Trophoblast cell (in vitro differentiated cells and primary cell): ENCODE results near the gene FCHSD2.

Source experiments
- DNase-seq, 2 donors: peaks; one replicate each; pipeline ENCODE4 v3.0.0-alpha.2; 2016
- H2AFZ ChIP-seq: 2 replicates; pipeline ENCODE4 v1.6.1; 2013; ENCODE audit warnings: low read length, moderate library complexity, mild to moderate bottlenecking; ENCODE audit not compliant: insufficient read depth, poor library complexity
- H2AK5ac ChIP-seq: 2 replicates; pipeline ENCODE4 v1.6.1; 2013; ENCODE audit warnings: mild to moderate bottlenecking, low read length
- H2BK120ac ChIP-seq: 2 replicates; pipeline ENCODE4 v1.6.1; 2013; ENCODE audit warnings: low read length, mild to moderate bottlenecking, moderate library complexity; ENCODE audit not compliant: insufficient read depth, poor library complexity
- H2BK12ac ChIP-seq: 2 replicates; pipeline ENCODE4 v1.6.1; 2013; ENCODE audit warnings: mild to moderate bottlenecking, low read length, moderate library complexity
- H2BK5ac ChIP-seq: 2 replicates; pipeline ENCODE4 v1.6.1; 2013; ENCODE audit warnings: low read length, low read depth, moderate library complexity, mild to moderate bottlenecking; ENCODE audit not compliant: poor library complexity
- H3K14ac ChIP-seq: 2 replicates; pipeline ENCODE4 v1.6.1; 2013; ENCODE audit warnings: mild to moderate bottlenecking, low read length
- H3K18ac ChIP-seq: 2 replicates; pipeline ENCODE4 v1.6.1; 2013; ENCODE audit warnings: mild to moderate bottlenecking, low read length
- H3K23ac ChIP-seq: 2 replicates; pipeline ENCODE4 v1.6.1; 2013; ENCODE audit warnings: low read length
- H3K27ac ChIP-seq: 2 replicates; pipeline ENCODE4 v1.5.1; 2013; ENCODE audit warnings: low read depth, mild to moderate bottlenecking, inconsistent platforms, low read length, moderate library complexity
- H3K27me3 ChIP-seq: 2 replicates; pipeline ENCODE4 v1.6.1; 2013; ENCODE audit warnings: inconsistent platforms, mild to moderate bottlenecking, low read length, moderate library complexity; ENCODE audit not compliant: insufficient read depth
- H3K36me3 ChIP-seq, 2 experiments: 1 replicate in 1 of 2; 2 replicates in 1 of 2; pipeline ENCODE4 v1.6.1; 2013; ENCODE audit warnings: low read length in 2 of 2, mild to moderate bottlenecking in 2 of 2, moderate library complexity in 1 of 2; ENCODE audit not compliant: insufficient read depth in 2 of 2, control insufficient read depth in 1 of 2
- H3K4ac ChIP-seq: 2 replicates; pipeline ENCODE4 v1.6.1; 2013; ENCODE audit warnings: low read depth, mild to moderate bottlenecking, low read length, moderate library complexity
- H3K4me1 ChIP-seq, 2 experiments: 1 replicate in 1 of 2; 2 replicates in 1 of 2; pipeline ENCODE4 v1.6.1; 2013; ENCODE audit warnings: low read length in 2 of 2, mild to moderate bottlenecking in 2 of 2, moderate library complexity in 1 of 2; ENCODE audit not compliant: insufficient read depth in 2 of 2, control insufficient read depth in 1 of 2
- H3K4me2 ChIP-seq: 2 replicates; pipeline ENCODE4 v1.6.1; 2013; ENCODE audit warnings: inconsistent platforms, mild to moderate bottlenecking, low read length, moderate library complexity
- H3K4me3 ChIP-seq: 2 replicates; pipeline ENCODE4 v1.5.1; 2013; ENCODE audit warnings: mild to moderate bottlenecking, low read depth, low read length, inconsistent platforms
- H3K79me1 ChIP-seq: one replicate; pipeline ENCODE4 v1.6.1; 2013; ENCODE audit warnings: low read length
- H3K79me2 ChIP-seq: 2 replicates; pipeline ENCODE4 v1.6.1; 2013; ENCODE audit warnings: low read length, mild to moderate bottlenecking; ENCODE audit not compliant: control insufficient read depth, insufficient read depth, poor library complexity
- H3K9ac ChIP-seq: 2 replicates; pipeline ENCODE4 v1.6.1; 2013; ENCODE audit warnings: mild to moderate bottlenecking, low read length
- H3K9me3 ChIP-seq: 2 replicates; pipeline ENCODE4 v1.6.1; 2013; ENCODE audit warnings: low read depth, mild to moderate bottlenecking, control low read depth, inconsistent platforms, low read length; ENCODE audit not compliant: insufficient read depth
- H4K12ac ChIP-seq: 2 replicates; pipeline ENCODE4 v1.6.1; 2013; ENCODE audit warnings: low read depth, mild to moderate bottlenecking, low read length, moderate library complexity
- H4K8ac ChIP-seq: 2 replicates; pipeline ENCODE4 v1.6.1; 2013; ENCODE audit warnings: low read depth, mild to moderate bottlenecking, low read length, moderate library complexity
- H4K91ac ChIP-seq: one replicate; pipeline ENCODE4 v1.6.1; 2013; ENCODE audit warnings: low read depth, mild to moderate bottlenecking, low read length, moderate library complexity
- WGBS: extraction: QIAGEN DNeasy Blood & Tissue Kit; methylation state at CpG from one replicate; pipeline ENCODE4 v1.1.7; 2013; ENCODE audit warnings: missing lambda C conversion rate; ENCODE audit not compliant: insufficient read length, insufficient coverage; ENCODE audit errors: extremely low coverage; 5-methylcytosine and 5-hydroxymethylcytosine counted together

The FCHSD2 gene

GRCh38 chr11:73047773-73048371, 94.2 kb downstream of the FCHSD2 start:
- H3K27me3 ChIP-seq, result no peaks in the 10 kb centered on the region
- no peaks in the 10 kb centered on the region for H3K79me2 ChIP-seq
- H4K91ac ChIP-seq, result no peak overlapping the region
- no peak overlapping the region for H3K18ac ChIP-seq
- no peak overlapping the region for H4K12ac ChIP-seq
- no peak overlapping the region for H3K9ac ChIP-seq
- H3K4me2 ChIP-seq, result no peak overlapping the region
- H3K14ac ChIP-seq, result no peak overlapping the region
- no peaks in the 10 kb centered on the region for H3K4me1 ChIP-seq
- no peaks in the 10 kb centered on the region for H3K79me1 ChIP-seq
- no peaks in the 10 kb centered on the region for H3K9me3 ChIP-seq
- H3K4ac ChIP-seq, result no peak overlapping the region
- no CpG with 5 or more reads among the region's 2 CpGs for WGBS
- no peaks in the 10 kb centered on the region for H3K36me3 ChIP-seq
- no peak overlapping the region for H3K27ac ChIP-seq
- no peak overlapping the region for H2AK5ac ChIP-seq
- no peak overlapping the region for H3K4me3 ChIP-seq
- no peak for DNase-seq
- no peak overlapping the region for H2AFZ ChIP-seq
- H3K23ac ChIP-seq, result no peak overlapping the region
- no peak overlapping the region for H2BK12ac ChIP-seq
- H2BK5ac ChIP-seq, result no peak overlapping the region
- H4K8ac ChIP-seq, result no peak overlapping the region
- H2BK120ac ChIP-seq, result no peak overlapping the region

GRCh38 chr11:73040046-73040445, 102.1 kb downstream of the FCHSD2 start:
- no peak overlapping the region for H3K4me2 ChIP-seq
- no peak for DNase-seq
- H2BK5ac ChIP-seq, result no peak overlapping the region
- no peak overlapping the region for H3K23ac ChIP-seq
- no peak overlapping the region for H3K4ac ChIP-seq
- H3K9me3 ChIP-seq, result no peaks in the 10 kb centered on the region
- no peaks in the 10 kb centered on the region for H3K27me3 ChIP-seq
- H3K9ac ChIP-seq, result no peak overlapping the region
- no peak overlapping the region for H2BK120ac ChIP-seq
- no peaks in the 10 kb centered on the region for H3K79me1 ChIP-seq
- H2AFZ ChIP-seq, result no peak overlapping the region
- no CpG with 5 or more reads among the region's 2 CpGs for WGBS
- H4K12ac ChIP-seq, result no peak overlapping the region
- no peak overlapping the region for H3K4me3 ChIP-seq
- no peak overlapping the region for H2AK5ac ChIP-seq
- no peaks in the 10 kb centered on the region for H3K79me2 ChIP-seq
- H3K18ac ChIP-seq, result no peak overlapping the region
- H3K27ac ChIP-seq, result no peak overlapping the region
- H4K91ac ChIP-seq, result no peak overlapping the region
- no peaks in the 10 kb centered on the region for H3K36me3 ChIP-seq
- no peak overlapping the region for H4K8ac ChIP-seq
- no peaks in the 10 kb centered on the region for H3K4me1 ChIP-seq
- H3K14ac ChIP-seq, result no peak overlapping the region
- H2BK12ac ChIP-seq, result no peak overlapping the region

GRCh38 chr11:73034777-73035176, 107.3 kb downstream of the FCHSD2 start:
- Histone ChIP-seq H2BK12ac (no peak overlapping the region), H2AFZ (no peak overlapping the region), H3K23ac (no peak overlapping the region), H2BK5ac (no peak overlapping the region), H3K4me3 (no peak overlapping the region), H3K4me2 (no peak overlapping the region), H3K9me3 (no peaks in the 10 kb centered on the region), H3K79me2 (no peaks in the 10 kb centered on the region), H4K91ac (no peak overlapping the region), H2BK120ac (no peak overlapping the region), H3K4ac (no peak overlapping the region), H2AK5ac (no peak overlapping the region), H3K36me3 (no peaks in the 10 kb centered on the region), H3K9ac (no peak overlapping the region), H4K8ac (no peak overlapping the region), H4K12ac (no peak overlapping the region), H3K4me1 (no peaks in the 10 kb centered on the region), H3K27ac (no peak overlapping the region), H3K79me1 (no peaks in the 10 kb centered on the region), H3K27me3 (no peaks in the 10 kb centered on the region), H3K18ac (no peak overlapping the region), H3K14ac (no peak overlapping the region)
- no peak for DNase-seq
- WGBS, result no CpG with 5 or more reads among the region's 1 CpG

- Histone ChIP-seq H2BK120ac (no peak overlapping the region), H3K9me3 (no peaks in the 10 kb centered on the region), H3K23ac (no peak overlapping the region), H3K27me3 (no peaks in the 10 kb centered on the region), H4K12ac (no peak overlapping the region), H4K91ac (no peak overlapping the region), H2BK5ac (no peak overlapping the region), H2AK5ac (no peak overlapping the region), H3K18ac (no peak overlapping the region), H2BK12ac (no peak overlapping the region), H3K4me1 (no peaks in the 10 kb centered on the region), H3K27ac (no peak overlapping the region), H3K4ac (no peak overlapping the region), H3K79me2 (no peaks in the 10 kb centered on the region), H2AFZ (no peak overlapping the region), H3K4me3 (no peak overlapping the region), H3K9ac (no peak overlapping the region), H3K79me1 (no peaks in the 10 kb centered on the region), H3K4me2 (no peak overlapping the region), H4K8ac (no peak overlapping the region), H3K36me3 (no peaks in the 10 kb centered on the region), H3K14ac (no peak overlapping the region)
- WGBS, result no CpG with 5 or more reads among the region's 3 CpGs
- no peak for DNase-seq
Observed at GRCh38 chr11:73034331-73034730, 107.8 kb downstream of the FCHSD2 start.
